ENCODE data around the gene SPRR1B.
"Not testable (repeated sequence)": the region's sequence is repeated elsewhere in the genome, so short reads cannot be mapped to it uniquely, and the experiment has no call there.

The SPRR1B gene

DNA sequence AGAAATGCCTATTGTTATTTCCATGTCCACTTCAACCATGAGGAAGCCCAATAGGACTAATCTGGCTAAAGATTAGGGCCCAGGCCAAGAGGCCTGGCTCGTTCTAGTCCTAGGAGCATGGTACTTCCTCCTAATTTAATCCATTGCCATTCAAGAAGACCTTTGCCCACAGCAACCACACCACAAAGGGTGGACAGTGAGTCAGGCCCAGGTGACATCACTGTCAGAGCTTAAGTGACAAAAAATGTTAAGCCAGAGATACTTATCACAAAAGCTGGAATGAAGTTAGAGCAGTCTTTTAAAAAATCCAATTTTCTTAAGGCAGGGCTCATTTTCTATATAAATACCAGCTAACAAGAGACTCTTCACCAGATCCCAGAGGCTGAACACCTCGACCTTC is 29.6 kb upstream of the SPRR1B start, which contains the start of gene SPRR3:
Gene SPRR3, plus strand, starts transcription at position 368 of the 400 bp plus-strand sequence. CDS start 1,272 bp downstream, outside the sequence.
- Mint-ChIP-seq H3K36me3 (ENCODE audit: low read depth) (no peaks in the 10 kb centered on the region), H3K4me3 (no peak within 1 kb of the TSS), H3K27me3 (ENCODE audit: low read depth) (no peaks in the 10 kb centered on the region), H3K9me3 (peaks cover 3% of the 10 kb centered on the region), H3K27ac (no peak within 1 kb of the TSS), H3K4me1 (no peaks in the 10 kb centered on the region)
- TF ChIP-seq, protein P1, sequence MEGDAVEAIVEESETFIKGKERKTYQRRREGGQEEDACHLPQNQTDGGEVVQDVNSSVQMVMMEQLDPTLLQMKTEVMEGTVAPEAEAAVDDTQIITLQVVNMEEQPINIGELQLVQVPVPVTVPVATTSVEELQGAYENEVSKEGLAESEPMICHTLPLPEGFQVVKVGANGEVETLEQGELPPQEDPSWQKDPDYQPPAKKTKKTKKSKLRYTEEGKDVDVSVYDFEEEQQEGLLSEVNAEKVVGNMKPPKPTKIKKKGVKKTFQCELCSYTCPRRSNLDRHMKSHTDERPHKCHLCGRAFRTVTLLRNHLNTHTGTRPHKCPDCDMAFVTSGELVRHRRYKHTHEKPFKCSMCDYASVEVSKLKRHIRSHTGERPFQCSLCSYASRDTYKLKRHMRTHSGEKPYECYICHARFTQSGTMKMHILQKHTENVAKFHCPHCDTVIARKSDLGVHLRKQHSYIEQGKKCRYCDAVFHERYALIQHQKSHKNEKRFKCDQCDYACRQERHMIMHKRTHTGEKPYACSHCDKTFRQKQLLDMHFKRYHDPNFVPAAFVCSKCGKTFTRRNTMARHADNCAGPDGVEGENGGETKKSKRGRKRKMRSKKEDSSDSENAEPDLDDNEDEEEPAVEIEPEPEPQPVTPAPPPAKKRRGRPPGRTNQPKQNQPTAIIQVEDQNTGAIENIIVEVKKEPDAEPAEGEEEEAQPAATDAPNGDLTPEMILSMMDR (IDR thresholded peaks at IDR 0.05; ENCODE audit: unreplicated experiment in 3 of 3): no peak

DNA sequence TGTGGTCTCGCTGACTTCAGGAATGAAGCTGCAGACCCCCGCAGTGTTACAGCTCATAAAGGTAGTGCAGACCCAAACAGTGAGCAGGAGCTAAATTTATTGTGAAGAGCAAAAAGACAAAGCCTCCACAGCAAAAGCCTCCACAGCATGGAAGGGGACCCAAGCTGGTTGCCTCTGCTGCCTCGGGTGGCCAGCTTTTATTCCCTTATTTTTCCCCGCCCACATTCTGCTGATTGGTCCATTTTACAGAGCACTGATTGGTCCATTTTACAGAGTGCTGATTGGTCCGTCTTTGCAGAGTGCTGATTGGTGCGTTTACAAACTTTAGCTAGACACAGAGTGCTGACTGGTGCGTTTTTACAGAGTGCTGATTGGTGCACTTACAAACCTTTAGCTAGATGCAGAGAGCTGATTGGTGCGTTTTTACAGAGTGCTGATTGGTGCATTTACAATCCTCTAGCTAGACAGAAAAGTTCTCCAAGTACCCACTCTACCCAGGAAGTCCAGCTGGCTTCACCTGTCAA is 19.7 kb upstream of the SPRR1B start:
- H3K36me3 Mint-ChIP-seq (ENCODE audit: low read depth); H3K27ac Mint-ChIP-seq; H3K4me3 Mint-ChIP-seq; H3K27me3 Mint-ChIP-seq (ENCODE audit: low read depth); H3K9me3 Mint-ChIP-seq; H3K4me1 Mint-ChIP-seq: not testable (repeated sequence)

DNA sequence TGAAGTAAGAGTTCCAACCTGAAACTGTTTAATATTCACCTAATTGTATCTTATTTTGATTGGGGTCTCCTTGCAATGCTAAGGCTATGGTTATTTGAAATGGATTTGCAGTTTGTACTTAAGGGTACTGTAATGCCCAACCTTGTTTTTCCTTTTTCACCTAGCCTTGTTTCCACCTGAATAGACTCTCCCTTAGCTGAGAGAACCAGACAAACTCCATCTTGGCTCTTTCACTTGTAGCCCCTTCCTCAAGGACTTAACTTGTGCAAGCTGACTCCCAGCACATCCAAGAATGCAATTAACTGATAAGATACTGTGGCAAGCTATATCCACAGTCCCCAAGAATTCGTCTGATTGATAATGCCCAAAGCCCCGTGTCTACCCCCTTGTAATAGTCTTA is 9.2 kb upstream of the SPRR1B start:
- H3K27me3 Mint-ChIP-seq (ENCODE audit: low read depth); H3K4me1 Mint-ChIP-seq; H3K36me3 Mint-ChIP-seq (ENCODE audit: low read depth); H3K9me3 Mint-ChIP-seq; H3K27ac Mint-ChIP-seq; H3K4me3 Mint-ChIP-seq: not testable (repeated sequence)

DNA sequence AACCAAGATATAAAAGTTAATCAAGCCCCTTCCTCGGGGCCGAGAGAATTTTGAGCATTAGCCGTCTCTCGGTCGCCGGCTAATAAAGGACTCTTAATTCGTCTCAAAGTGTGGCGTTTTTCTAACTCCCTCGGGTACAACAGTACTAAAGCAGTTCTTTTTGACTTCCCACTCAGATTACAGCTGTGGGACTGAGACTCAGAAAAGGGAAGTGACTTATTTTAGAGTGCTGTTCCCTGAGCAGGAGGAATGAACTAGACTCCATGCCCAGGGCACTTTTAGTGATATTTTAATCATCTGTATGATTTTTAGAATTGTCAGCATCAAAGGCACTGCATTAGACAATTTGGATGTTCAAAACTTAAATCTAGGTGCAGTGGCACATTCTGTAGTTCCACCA is 8.7 kb upstream of the SPRR1B start:
- H3K4me3 Mint-ChIP-seq; H3K9me3 Mint-ChIP-seq; H3K36me3 Mint-ChIP-seq (ENCODE audit: low read depth); H3K4me1 Mint-ChIP-seq; H3K27me3 Mint-ChIP-seq (ENCODE audit: low read depth); H3K27ac Mint-ChIP-seq: not testable (repeated sequence)

DNA sequence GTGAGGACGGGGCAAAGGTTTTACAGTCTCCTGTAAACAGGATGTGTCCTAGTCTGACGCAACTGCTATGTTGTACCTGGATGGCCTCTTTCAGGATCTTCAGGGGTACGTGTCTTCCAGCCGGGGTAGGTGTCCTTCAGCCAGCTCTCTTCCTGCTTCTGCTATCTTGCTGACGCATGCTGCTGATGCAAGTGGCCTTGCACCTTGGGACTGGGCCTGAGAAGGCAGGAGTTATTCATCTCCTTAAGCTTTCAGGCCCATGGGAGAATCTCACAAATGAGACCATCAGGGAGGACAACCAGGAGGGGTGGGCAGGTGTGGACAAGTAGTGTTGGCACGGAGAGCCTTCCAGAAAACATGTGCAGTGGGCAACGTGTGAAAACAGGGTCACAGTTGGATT is 7.9 kb upstream of the SPRR1B start:
- Mint-ChIP-seq H3K4me1 (no peaks in the 10 kb centered on the region), H3K27me3 (ENCODE audit: low read depth) (peaks cover 4% of the 10 kb centered on the region), H3K36me3 (ENCODE audit: low read depth) (no peaks in the 10 kb centered on the region), H3K4me3 (no peak overlapping the region), H3K9me3 (no peaks in the 10 kb centered on the region), H3K27ac (no peak overlapping the region)
- TF ChIP-seq, protein P1 (IDR thresholded peaks at IDR 0.05; ENCODE audit: unreplicated experiment in 3 of 3): no peak

DNA sequence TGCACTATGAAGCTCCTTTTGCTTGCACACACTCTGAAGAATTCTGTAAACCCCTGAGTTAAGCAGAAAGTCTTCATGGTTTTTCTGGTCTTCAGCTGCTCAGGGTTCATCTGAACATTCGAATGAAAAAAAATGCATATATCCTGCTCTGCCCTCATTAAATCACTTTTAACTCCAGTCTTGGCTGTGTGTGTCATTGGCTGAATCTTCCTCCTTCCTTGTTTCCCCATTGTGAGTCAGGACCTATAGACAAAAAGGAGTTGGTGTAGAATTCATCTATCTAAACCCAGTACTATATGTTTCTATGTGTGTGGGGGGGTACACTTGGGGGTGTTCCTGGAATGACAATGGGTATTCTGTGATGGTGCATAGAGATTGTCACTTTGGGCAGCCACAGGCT is 6.6 kb upstream of the SPRR1B start:
- H3K4me1 Mint-ChIP-seq: no peaks in the 10 kb centered on the region
- H3K4me3 Mint-ChIP-seq: no peak overlapping the region
- TF ChIP-seq, protein P1 (IDR thresholded peaks at IDR 0.05; ENCODE audit: unreplicated experiment in 3 of 3): no peak
- no peaks in the 10 kb centered on the region for H3K27me3 Mint-ChIP-seq (ENCODE audit: low read depth)
- no peaks in the 10 kb centered on the region for H3K36me3 Mint-ChIP-seq (ENCODE audit: low read depth)
- no peak overlapping the region for H3K27ac Mint-ChIP-seq
- no peaks in the 10 kb centered on the region for H3K9me3 Mint-ChIP-seq

DNA sequence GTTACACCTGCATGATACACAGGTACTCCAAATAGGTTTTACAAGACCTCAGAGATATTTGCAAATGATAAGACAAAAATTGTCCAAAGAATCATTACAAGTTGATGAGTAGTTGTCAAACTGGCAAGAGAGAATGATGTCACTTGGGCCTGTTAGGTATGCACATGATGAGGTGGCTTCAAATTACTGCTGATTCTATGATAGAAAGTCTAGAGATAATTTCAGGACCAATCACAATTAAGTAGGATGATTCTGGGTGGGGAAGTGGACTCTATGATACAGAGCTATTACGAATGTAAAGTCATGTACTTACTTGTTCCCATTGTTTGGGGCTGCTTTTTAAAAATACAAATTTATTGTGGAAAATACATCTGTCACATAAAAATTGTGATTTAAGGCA is 5.2 kb upstream of the SPRR1B start:
- TF ChIP-seq, protein P1 (IDR thresholded peaks at IDR 0.05; ENCODE audit: unreplicated experiment in 3 of 3): no peak
- peaks cover 5% of the 10 kb centered on the region for H3K27me3 Mint-ChIP-seq (ENCODE audit: low read depth)
- no peak overlapping the region for H3K27ac Mint-ChIP-seq
- H3K9me3 Mint-ChIP-seq: no peaks in the 10 kb centered on the region
- H3K4me1 Mint-ChIP-seq: no peaks in the 10 kb centered on the region
- no peak overlapping the region for H3K4me3 Mint-ChIP-seq
- no peaks in the 10 kb centered on the region for H3K36me3 Mint-ChIP-seq (ENCODE audit: low read depth)
